Glomerular visceral epithelial cell (primary cell): ENCODE data around the gene MRPL49.

Experiments
- DNase-seq: peaks from one replicate; pipeline ENCODE4 v3.0.0-alpha.2; 2016; ENCODE audit errors: extremely low spot score

MRPL49 gene

DNA sequence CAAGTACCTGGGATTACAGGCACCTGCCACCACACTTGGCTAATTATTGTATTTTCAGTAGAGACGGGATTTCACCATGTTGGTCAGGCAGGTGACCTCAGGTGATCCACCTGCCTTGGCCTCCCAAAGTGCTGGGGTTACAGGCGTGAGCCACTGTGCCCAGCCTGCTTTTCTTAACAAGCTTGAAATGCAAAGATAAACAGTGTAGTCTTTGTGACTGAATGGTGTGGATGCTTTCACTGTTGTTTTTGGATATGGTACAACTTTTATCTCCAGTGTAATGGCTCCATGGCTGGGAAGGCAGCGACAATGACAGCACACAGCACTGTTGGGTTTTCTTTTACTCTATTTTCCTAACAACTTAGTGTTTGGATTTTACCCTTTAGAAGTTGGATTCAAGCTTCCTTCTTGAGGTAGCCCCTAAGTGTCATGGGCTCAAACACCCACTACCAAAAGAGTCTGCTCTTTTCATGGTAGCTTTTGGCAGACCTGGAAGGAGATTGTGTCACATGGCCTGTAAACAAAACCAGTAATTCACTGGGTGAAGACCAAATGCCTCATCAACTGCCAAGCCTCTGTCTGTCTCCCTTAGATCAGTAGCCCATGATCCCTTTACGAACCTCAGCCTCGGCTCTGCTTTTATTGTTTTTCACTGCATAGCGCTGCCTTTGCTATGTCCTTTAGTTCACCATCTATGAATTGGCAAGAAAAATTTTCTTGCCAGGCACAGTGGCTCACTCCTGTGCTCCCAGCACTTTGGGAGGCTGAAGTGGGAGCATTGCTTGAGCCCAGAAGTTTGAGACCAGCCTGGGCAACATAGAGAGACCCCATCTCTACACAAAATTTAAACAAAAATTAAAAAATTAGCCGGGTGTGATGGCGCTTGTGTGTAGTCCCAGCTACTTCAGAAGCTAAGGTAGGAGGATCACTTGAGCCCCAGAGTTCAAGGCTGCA is 19.7 kb upstream of the MRPL49 start:
- no peak for DNase-seq

DNA sequence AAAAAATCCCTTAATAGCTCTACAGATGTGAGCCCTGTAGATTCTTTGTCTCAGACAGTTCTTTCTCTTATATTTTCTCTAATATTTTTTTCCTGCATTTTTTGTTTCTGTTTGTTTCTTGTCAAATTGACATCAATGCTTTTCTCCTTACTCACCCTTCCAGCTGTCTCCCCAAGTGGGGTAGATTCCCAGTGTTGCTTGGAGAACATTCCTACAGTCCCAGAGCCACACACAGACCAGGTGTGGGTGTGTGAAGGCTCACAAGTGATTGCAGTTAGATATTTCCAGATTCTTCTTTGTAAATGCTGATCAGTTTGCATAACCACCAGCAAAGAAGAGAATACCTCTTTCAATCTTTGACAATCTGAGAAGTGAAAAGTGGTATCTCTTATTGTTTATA is 18.6 kb upstream of the MRPL49 start:
- no peak for DNase-seq

DNA sequence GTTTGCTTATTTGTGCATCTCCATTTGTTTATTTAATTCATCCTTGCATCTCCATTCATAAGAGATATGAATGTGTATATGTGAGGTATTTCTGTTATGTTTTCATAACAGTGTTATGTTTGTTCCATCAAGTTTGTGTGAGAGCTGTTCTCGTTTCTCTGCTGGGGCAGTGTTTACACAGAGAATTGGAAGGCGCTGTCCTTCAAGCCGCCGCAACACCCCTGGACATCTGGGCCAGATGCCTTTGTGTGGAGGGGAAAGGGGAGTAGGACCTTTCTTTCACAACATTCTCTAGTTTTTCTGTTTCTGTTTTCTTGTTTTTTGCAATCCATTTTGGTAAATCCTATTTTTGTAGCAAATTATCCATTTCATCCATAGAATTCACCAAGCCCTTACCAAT is 17.5 kb upstream of the MRPL49 start:
- DNase-seq = no peak

DNA sequence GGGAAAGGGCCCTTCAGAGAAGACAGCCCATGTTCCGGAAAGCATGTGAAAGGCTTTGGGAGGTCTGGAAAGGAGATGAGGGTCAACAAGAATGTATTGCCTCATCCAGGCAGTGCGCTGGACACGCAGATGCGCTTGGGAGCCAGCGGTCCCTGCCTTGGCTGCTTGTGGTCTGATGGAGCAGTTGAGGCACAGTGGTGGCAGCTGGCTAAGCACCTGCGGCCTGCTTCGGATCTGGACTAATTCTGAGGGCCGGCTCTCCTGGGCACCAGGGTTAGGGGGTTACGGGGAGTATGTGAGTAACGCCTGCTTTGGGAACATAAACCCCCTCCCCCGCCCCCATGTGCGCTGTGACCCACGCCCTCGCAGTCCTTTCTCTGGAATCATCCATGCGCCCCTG is 15.0 kb upstream of the MRPL49 start:
- DNase-seq = no peak

DNA sequence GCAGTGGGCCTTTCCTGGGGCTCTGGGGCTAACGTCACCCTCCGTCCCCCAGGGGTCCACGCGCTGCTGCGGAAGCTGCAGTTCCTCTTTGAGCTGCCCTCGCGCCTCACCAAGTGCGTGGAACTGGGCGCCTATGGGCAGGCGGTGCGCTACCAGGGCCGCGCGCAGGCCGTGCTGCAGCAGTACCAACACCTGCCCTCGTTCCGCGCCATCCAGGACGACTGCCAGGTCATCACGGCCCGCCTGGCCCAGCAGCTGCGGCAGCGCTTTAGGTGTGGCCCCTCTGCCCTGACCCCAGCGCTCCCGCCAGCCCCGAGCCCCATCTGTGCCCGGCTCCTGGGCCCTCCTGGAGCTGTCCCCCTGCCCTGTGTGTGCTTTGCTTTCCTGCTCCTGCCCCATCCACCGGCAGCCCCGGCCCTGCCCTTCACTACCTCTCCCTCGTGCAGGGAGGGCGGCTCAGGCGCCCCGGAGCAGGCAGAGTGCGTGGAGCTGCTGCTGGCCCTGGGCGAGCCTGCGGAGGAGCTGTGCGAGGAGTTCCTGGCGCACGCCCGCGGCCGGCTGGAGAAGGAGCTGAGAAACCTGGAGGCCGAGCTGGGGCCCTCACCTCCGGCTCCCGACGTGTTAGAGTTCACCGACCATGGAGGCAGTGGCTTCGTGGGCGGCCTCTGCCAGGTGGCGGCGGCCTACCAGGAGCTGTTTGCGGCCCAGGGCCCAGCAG is 14.2 kb upstream of the MRPL49 start:
- no peak for DNase-seq

DNA sequence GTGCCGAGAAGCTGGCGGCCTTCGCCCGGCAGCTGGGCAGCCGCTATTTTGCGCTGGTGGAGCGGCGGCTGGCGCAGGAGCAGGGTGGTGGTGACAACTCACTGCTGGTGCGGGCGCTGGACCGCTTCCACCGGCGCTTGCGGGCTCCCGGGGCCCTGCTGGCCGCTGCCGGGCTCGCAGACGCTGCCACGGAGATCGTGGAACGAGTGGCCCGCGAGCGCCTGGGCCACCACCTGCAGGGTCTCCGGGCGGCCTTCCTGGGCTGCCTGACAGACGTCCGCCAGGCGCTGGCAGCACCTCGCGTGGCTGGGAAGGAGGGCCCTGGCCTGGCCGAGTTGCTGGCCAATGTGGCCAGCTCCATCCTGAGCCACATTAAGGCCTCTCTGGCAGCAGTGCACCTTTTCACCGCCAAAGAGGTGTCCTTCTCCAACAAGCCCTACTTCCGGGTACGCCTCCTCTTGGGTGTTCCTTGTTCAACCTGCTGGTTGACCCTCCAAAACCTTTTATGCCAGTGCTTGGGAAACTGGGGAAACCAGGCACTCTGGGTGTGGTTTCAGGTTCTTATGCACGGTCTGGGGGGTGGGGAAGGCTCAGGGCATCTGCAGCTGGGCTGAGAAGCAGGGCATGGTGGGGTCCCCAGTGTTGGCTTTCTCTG is 13.5 kb upstream of the MRPL49 start:
- DNase-seq = no peak

DNA sequence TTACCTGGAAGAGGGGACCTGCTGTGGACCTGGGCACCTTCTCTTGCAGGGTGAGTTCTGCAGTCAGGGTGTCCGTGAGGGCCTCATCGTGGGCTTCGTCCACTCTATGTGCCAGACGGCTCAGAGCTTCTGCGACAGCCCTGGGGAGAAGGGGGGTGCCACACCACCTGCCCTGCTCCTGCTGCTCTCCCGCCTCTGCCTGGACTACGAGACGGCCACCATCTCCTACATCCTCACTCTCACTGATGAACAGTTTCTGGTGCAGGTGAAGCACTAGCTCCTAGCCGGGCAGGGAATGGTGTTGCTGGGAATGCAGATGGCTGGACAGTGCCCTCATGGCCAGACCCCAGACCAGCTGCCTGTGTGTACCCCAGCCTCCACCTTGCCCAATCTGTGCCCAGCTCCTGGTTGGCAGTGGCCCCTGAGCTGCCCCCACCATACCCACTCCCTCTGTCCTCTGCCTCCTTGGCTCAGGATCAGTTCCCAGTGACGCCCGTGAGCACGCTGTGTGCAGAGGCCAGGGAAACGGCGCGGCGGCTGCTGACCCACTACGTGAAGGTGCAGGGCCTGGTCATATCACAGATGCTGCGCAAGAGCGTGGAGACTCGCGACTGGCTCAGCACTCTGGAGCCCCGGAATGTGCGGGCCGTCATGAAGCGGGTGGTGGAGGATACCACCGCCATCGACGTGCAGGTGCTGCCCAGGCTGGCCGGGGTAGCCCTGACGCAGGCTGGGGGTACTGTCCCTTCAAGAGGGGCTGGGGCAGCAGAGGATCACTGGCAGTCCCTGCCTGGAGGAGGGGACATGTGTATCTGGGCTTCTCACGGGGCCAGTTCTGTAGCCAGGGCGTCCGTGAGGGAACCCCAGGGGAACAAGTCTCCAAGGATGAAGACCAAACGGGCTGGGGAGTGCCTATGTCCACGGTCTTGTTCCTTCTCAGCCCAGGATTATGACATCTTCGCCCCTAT is 12.6 kb upstream of the MRPL49 start:
- no peak for DNase-seq

DNA sequence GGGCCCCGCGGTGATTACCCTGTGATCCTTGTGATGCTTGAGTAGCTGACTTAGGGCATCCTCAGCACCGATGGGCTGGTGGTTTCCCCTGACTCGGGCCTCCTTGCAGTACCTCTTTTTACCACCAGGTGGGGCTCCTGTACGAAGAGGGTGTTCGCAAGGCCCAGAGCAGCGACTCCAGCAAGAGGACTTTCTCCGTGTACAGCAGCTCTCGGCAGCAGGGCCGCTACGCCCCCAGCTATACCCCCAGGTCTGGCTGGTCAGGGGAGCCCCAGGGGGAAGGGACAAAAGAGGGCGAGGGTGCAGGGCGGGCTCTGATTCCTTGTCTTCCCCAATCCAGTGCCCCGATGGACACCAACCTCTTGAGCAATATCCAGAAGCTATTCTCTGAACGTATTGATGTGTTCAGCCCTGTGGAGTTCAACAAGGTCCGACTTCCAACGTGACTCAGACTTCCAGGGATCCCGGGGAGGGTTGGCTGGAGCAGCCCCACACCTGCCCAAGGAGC is 11.7 kb upstream of the MRPL49 start:
- DNase-seq = peak; percentile 88

DNA sequence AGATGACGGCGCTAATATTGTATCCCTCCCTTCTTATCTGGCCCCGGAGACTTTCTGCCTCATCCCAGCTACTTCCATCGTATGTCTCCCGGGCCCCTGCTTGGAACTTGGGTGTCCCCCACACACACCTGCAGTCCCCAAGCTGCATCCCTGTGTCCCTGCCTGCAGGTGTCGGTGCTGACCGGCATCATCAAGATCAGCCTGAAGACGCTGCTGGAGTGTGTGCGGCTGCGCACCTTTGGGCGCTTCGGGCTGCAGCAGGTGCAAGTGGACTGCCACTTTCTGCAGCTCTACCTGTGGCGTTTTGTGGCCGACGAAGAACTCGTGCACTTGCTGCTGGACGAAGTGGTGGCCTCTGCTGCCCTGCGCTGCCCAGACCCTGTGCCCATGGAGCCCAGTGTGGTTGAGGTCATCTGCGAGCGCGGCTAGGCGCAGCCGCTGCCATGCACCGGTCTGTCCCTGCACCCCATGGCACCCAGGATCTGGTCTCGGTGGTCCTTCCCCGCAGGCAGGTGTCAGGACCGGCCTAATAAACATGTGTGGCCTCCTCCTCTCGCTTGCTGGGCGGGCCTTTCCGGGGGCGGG is 10.9 kb upstream of the MRPL49 start:
- no peak for DNase-seq

DNA sequence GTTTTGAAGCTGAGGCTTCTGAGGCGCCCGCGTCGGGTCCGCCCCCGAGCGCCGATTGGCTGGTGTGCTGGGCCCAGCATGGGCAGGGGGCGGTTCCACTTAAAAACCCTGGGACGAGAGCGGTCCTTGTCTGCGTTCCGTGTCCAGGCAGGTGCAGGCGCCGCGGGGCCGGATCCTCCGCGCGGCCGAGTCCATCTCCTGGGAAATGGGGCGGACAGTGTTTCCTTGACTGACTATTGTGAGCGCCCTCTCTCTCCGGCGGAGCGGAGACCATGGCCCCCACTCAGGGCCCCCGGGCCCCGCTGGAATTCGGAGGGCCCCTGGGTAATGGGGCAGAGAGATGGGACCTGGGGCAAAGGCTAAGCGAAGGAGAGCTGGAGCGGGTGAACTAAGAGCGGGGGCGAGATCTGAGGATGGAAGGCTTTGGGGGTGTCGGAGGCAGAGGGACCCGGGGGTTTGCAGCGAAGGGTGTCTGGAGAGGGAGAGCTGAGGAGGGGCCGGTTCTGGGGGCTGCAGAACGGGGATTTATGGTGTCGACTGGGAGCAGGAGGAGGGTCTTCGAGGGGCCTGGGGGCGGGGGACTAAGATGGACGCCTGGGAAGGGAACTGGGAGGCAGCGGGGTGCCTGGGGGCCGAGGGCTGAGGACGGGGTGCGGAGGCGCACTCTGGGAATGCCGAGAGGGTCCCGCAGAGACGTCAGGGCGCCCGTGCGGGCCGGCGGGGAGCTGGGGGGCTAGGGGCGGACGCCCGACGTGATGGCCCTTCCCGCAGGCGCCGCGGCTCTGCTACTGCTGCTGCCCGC is 10.2 kb upstream of the MRPL49 start, which contains the start of gene TM7SF2:
Gene TM7SF2 (plus strand): TSS at position 129 of the 802 bp plus-strand sequence. CDS start 144 bp downstream, at position 273.
- DNase-seq = peak; percentile 96

DNA sequence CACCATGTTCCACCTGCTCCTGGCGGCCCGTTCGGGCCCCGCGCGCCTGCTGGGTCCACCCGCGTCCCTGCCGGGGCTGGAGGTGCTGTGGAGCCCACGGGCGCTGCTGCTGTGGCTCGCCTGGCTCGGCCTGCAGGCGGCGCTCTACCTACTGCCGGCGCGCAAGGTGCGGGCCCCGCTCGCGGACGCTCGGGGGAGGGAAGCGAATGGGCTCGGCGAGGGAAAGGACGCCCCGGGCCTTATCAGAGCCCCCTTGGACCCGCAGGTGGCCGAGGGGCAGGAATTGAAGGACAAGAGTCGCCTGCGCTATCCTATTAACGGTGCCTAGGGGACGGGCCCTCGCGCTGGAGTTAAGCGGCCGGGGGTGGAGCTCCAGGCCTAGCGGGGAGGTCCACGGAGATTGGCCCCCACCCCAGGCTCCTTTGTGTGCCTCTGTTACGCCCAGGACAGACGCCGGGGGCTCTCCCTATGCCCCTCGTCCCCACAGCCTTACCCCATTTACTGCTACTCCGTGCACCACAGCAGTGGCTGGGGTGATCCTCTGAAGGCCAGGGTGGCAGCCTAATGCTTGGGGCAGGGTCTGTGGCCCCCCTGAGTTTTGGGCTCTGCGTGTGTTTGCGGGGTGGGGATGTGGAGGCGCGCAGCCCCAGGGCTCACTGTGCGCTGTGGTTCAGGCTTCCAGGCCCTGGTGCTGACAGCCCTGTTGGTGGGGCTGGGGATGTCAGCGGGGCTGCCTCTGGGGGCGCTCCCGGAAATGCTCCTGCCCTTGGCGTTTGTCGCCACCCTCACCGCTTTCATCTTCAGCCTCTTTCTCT is 9.4 kb upstream of the MRPL49 start:
- DNase-seq = peak; percentile 51

DNA sequence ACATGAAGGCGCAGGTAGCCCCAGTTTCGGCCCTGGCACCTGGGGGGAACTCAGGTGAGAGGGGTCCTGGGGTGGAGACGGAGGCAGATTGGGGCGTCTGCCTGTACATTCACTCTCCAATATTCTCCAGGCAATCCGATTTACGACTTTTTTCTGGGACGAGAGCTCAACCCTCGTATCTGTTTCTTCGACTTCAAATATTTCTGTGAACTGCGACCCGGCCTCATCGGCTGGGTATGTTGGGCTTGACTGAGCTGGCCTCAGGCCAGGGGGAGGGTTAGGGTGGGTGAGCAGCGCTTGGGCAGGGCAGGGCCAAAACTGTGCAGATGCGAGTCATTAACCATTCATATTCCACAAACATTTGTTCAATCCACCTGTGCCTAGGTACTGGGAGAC is 8.8 kb upstream of the MRPL49 start:
- peak; percentile 77 for DNase-seq

DNA sequence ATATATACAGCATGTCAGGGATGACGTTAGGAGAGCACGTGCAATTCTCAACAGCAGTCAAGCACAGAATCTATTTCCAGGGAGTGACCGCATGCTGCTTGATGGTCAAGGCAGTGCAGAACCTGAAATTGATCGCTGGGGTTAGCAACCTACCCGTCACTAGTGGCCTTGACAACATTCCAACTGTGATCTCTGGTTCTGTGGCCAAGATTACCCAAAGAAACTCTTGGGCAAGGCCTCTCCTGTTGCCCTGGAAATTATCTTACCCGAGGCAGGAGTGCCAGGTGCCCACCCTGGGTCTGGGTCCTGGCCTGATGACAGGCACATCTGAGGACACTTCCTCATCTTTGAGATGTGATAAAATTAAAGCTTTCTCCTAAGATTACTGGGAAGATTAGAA is 8.3 kb upstream of the MRPL49 start:
- no peak for DNase-seq

DNA sequence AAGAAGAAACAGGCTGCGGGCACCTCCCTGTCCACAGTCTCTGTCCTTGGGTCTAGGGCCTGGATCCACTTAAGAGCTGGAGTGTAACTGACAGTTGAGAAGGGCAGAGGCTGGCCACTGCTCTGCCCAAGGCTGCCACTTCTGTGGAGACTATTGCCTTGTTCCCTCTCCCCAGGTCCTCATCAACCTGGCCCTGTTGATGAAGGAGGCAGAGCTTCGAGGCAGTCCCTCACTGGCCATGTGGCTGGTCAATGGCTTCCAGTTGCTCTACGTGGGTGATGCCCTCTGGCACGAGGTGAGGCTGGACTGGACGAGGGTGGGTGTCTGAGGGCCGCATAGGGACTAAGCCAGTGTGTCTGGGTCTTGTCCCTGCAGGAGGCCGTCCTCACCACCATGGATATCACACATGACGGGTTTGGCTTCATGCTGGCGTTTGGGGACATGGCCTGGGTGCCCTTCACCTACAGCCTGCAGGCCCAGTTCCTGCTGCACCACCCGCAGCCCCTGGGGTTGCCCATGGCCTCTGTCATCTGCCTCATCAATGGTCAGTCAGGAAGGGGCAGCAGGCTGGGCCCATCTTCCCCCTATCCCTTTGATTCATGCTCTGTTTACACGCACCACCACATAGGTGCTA is 7.5 kb upstream of the MRPL49 start:
- DNase-seq = no peak

DNA sequence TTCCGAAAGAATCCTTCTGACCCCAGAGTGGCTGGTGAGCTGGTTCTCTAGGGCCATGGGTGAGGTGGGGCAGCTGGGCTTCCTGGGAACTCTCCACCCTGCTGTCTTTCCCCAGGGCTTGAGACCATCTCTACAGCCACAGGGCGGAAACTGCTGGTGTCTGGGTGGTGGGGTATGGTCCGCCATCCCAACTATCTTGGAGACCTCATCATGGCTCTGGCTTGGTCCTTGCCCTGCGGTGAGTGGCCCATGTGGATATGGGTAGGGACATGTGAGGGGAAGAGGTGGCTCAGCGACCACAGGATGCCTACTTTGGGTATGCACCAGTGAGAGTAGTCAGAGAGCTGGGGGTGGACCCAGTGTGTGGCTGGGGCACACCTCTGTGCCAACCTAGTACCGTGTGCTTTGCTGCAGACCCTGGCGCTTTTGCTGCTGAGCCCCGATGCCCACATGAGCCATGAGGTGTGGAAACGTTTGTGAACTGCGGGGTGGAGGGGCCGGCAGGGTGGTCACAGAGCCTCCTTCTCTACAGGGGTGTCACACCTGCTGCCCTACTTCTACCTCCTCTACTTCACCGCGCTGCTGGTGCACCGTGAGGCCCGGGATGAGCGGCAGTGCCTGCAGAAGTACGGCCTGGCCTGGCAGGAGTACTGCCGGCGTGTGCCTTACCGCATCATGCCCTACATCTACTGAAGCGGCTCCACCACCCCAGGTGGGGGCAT is 6.6 kb upstream of the MRPL49 start:
- no peak for DNase-seq

DNA sequence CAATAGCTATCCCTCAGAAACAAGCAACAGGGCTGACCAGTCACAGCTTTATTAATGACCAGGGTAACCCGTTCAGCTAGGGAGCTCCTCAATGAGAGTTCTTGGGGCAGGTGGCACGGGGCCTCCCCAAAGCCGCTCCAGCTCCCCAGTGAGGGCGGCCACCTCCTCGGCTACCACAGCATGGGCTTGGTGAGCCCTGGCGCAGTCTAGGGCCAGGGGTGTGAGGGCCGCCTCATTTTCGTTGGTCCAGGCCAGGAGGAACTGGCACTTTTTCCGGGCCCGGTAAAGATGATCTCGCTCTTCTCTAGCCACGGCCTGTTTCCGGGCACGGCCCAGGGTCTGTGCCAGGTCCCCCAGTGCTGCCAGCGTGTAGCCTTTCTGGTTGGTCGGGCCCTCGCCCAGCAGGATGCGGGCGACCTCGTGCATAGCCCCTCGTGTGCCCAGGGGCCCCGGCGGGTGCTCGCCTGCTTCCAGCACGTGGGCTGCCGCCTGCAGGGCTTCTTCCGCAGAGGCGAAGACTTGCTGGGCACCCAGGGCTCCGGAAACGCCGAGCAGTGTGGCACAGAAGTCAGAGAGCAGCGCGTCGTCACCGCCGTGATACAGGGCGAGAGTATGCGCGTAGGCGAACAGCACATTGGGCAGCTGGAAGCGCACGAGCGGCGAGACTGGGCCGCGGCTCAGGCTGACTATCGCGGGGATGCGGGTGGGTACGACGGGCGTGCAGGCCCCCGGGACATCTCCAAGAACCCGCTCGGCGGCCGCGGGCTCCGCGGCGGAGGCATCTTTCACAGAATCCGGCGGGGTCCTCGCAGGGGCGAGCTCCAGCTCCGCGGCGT is 5.5 kb upstream of the MRPL49 start:
- no peak for DNase-seq
